OCI-M2 (cell line): Measurements from ENCODE around the gene CEACAM19.
"Not testable (repeated sequence)": the region's sequence is repeated elsewhere in the genome, so short reads cannot be mapped to it uniquely, and the experiment has no call there.

Experiments used
- DNase-seq: peaks from one replicate; lab custom pipeline; 2025; ENCODE audit not compliant: unreplicated experiment; lab: John Stamatoyannopoulos, UW

The CEACAM19 gene

GRCh38 chr19:44698492-44699201 is 27.4 kb downstream of the CEACAM19 start, which contains the start of gene CEACAM16:
TSS of gene CEACAM16 (plus strand) at chr19:44699151. CDS start at chr19:44701457, 2,306 bp downstream.
- DNase-seq = no peak

- DNase-seq = no peak
Observed at GRCh38 chr19:44700547-44700946, 29.3 kb downstream of the CEACAM19 start.

DNA sequence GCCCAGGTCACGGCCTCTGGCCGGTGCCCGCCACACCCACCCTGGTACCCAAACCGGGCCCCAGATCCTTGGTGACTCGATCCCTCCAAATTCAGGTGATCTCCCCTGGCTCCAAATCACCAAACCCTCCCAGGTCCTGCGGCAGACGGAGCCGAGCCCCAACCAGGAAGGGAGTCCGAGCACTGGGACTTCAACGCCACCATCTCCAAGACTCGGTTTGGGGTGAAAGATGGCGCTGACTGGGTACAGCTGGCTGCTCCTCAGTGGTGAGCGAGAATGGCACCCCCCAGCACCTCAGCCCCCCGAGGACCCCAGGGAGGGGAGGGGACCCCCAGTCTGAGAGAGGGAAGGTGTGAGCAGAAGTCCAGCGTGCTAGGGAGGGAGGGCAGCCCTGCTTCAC is 29.9 kb downstream of the CEACAM19 start:
- DNase-seq = no peak

- no peak for DNase-seq
Observed at GRCh38 chr19:44702551-44703176, 31.4 kb downstream of the CEACAM19 start.

DNA sequence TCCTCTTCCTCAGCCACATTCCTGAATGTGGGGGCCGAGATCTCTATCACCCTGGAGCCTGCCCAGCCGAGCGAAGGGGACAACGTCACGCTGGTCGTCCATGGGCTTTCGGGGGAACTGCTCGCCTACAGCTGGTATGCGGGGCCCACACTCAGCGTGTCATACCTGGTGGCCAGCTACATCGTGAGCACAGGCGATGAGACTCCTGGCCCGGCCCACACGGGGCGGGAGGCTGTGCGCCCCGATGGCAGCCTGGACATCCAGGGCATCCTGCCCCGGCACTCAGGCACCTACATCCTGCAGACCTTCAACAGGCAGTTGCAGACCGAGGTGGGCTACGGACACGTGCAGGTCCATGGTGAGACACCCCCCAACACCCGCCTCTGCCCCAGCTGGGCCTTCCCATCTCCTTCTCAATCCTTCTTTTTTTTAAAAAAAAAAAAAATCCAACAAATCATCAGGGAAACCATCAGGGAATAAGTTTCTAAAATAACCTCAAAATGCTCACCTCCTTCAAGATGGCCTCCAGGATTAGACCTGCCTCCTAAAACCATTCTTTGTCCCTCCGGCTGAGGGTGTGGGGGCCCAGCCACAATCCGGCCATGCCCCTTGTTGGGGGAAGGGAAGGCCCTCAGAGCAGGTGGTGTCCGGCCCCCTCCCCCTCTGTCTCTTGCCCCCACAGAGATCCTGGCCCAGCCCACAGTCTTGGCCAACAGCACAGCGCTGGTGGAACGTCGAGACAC is 32.2 kb downstream of the CEACAM19 start:
- no peak for DNase-seq

GRCh38 chr19:44704982-44705381 is 33.7 kb downstream of the CEACAM19 start:
- DNase-seq = no peak

GRCh38 chr19:44705502-44706010 is 34.3 kb downstream of the CEACAM19 start:
- DNase-seq = no peak

- DNase-seq = no peak
Observed at GRCh38 chr19:44706506-44707236, 35.4 kb downstream of the CEACAM19 start.

DNA sequence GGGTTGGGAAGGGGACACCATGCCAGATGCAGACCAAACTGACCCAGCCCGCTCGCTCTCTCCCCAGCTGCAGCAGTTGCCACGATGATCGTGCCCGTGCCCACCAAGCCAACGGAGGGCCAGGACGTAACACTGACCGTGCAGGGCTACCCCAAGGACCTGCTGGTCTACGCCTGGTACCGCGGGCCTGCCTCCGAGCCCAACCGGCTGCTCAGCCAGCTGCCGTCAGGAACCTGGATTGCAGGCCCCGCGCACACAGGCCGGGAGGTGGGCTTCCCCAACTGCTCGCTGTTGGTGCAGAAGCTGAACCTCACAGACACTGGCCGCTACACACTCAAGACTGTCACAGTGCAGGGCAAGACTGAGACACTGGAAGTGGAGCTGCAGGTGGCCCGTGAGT is 36.5 kb downstream of the CEACAM19 start:
- no peak for DNase-seq

DNA sequence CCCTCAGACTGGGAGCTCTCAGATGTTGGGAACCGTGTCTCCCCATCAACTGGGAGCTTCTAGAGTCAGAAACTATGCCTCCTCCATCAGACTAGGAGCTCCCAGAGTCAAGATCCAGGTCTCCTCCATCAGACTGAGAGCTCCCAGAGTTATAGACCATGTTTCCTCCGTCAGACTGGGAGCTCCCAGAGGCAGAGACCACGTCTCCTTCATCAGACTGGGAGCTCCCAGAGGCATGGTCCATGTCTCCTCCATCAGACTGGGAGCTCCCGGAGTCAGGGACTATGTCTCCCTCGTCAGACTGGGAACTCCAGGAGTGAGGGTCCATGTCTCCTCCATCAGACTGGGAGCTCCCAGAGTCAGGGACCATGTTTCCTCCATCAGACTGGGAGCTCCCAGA is 37.7 kb downstream of the CEACAM19 start:
- no peak for DNase-seq

GRCh38 chr19:44709434-44710266 is 38.4 kb downstream of the CEACAM19 start:
- DNase-seq = not testable (repeated sequence)

DNA sequence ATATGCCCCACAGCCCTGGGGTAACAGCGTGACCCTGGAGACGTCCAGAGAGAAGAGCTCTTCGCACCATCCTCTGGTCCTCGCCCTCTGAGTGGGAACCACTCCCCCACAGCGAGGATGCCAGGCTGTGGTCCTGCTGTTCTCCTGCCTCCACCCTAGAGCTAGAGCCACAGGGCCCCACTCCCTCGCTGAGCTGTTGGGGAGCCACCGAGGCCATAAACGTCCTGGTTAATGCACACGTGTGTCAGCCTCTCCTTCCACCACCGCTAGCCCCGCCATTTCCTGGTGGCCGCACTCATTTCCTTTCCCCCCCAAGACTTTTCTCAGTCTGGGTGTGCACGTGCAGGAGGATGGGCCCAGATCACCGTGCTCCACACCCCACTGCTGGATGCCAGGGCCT is 39.2 kb downstream of the CEACAM19 start:
- no peak for DNase-seq

GRCh38 chr19:44712864-44713515 is 41.7 kb downstream of the CEACAM19 start:
- DNase-seq = no peak

- DNase-seq = no peak
Observed at GRCh38 chr19:44714597-44715169, 43.4 kb downstream of the CEACAM19 start.

GRCh38 chr19:44717603-44718002 is 46.3 kb downstream of the CEACAM19 start:
- no peak for DNase-seq

DNA sequence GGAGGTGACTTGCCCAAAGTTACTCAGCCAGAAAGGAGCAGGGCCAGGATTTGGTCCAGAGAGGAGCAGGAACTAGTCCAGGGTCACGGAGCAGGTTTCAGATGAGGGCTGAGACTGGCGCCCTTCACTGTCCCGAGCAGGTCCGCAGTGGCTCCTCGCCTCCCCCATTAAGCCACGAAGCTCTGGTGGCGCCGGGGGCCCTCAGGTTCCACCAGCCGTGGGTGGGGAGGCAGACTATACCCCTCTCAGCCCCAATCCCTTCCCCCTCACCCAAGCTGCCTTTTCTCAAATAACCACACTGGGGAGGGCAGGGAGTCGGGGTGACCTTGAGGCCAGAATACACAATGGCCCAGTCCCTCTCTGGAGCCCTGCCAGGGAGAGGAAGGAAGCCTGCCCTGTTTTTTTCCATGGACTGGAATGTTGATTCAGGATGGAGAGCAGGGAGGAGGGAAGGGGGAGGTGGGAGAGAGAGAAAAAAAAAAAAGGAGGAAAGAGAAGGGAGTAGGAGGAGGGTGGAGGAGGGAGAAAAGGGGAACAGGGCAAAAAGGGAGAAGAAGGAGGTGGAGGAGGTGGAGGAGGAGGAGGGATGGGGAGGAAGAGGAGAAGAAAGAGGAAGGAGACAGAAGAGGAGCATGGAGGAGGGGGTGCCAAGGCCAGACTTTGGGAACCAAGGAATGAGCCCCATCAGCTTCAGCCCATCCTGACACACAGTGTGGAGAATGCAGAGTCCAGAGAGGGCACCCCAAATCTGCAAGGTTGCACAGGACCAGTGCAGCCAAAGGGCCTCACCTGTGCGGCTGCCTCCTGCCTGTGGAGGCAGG is 47.4 kb downstream of the CEACAM19 start:
- no peak for DNase-seq

DNA sequence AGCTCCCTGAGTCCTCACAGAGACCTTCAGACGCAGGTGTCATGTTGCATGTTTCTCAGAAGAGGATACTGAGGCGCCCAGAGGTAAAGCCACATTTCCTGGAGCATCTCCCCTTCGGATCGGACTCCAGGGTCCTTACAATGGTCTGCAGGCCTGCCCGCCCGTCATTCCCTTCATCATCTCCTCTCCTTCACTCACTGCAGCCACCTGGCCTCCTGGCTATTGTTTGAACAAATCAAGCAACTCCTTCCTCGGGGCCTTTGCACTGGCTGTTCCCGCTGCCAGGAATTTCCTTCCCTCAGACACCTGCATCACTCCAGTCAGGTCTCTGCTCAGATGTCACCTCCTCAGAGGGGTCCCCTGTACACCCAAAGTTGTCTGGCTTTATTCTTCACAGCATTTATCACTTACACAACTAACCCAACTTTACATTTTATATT is 48.0 kb downstream of the CEACAM19 start:
- DNase-seq = no peak

DNA sequence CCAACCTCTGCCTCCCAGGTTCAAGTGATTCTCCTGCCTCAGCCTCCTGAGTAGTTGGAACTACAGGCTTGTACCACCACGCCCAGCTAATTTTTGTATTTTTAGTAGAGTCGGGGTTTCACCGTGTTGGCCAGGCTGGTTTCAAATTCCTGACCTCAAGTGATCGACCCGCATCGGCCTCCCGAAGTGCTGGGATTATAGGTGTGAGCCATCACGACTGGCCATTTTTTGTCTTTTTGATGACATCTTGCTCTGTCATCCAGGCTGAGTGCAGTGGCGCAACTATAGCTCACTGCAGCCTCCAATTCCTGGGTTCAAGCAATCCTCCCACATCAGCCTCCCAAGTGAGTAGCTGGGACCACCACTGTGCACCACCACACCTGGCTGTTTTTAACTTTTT is 49.1 kb downstream of the CEACAM19 start:
- DNase-seq = not testable (repeated sequence)
